Neural cell (in vitro differentiated cells): ENCODE results near the gene SGCD. TPM values are rescaled to one million over a fixed set of nuclear protein-coding genes. Genes with fewer than 3 reads are reported as not detected.

ENCODE experiments used
- H2AFZ ChIP-seq: fragments of 200-600, 300-800 bp; sonication (generic), shearing (Covaris generic); 2 replicates; pipeline ENCODE4 v1.6.0; 2014; ENCODE audit warnings: low read depth, mild to moderate bottlenecking, antibody characterized with exemption, low read length, moderate library complexity
- H3F3A ChIP-seq: fragments of 200-600 bp; shearing (Covaris generic); 2 replicates; pipeline ENCODE4 v1.6.1; 2016; ENCODE audit warnings: mild to moderate bottlenecking, moderate library complexity, mixed read lengths, antibody characterized with exemption, low read length; ENCODE audit not compliant: insufficient read depth, poor library complexity, severe bottlenecking
- H3K27ac ChIP-seq: fragments of 200-600, 300-800 bp; sonication (generic), shearing (Covaris generic); 2 replicates; pipeline ENCODE4 v1.5.1; 2014; ENCODE audit warnings: mild to moderate bottlenecking, low read length, moderate library complexity
- H3K27me3 ChIP-seq: fragments of 300-800, 200-600 bp; sonication (generic), shearing (Covaris generic); 2 replicates; pipeline ENCODE4 v1.6.0; 2014; ENCODE audit warnings: mild to moderate bottlenecking, low read depth, low read length, moderate library complexity; ENCODE audit not compliant: insufficient read depth
- H3K36me3 ChIP-seq: fragments of 300-800, 200-600 bp; sonication (generic), shearing (Covaris generic); 2 replicates; pipeline ENCODE4 v1.5.1; 2014; ENCODE audit warnings: mild to moderate bottlenecking, antibody characterized with exemption, low read length, moderate library complexity; ENCODE audit not compliant: insufficient read depth
- H3K4me2 ChIP-seq: fragments of 300-800, 200-600 bp; sonication (generic), shearing (Covaris generic); 2 replicates; pipeline ENCODE4 v1.6.0; 2014; ENCODE audit warnings: mild to moderate bottlenecking, low read length
- H3K4me3 ChIP-seq: fragments of 300-800, 200-600 bp; sonication (generic), shearing (Covaris generic); 2 replicates; pipeline ENCODE4 v1.5.1; 2014; ENCODE audit warnings: mild to moderate bottlenecking, low read length, moderate library complexity
- H3K79me2 ChIP-seq: fragments of 200-600 bp; shearing (Covaris generic); replicated peaks from 2 replicates; pipeline ENCODE4 v1.6.0; 2014; ENCODE audit warnings: mild to moderate bottlenecking, low read length, moderate library complexity; ENCODE audit not compliant: insufficient read depth
- H3K9ac ChIP-seq: fragments of 300-800, 200-600 bp; sonication (generic), shearing (Covaris generic); 2 replicates; pipeline ENCODE4 v1.6.1; 2016; ENCODE audit warnings: mild to moderate bottlenecking, low read length, mixed read lengths
- H3K9me2 ChIP-seq: fragments of 200-600 bp; shearing (Covaris generic); 2 replicates; pipeline ENCODE4 v1.6.1; 2016; ENCODE audit warnings: mild to moderate bottlenecking, low read length, mixed read lengths; ENCODE audit not compliant: insufficient read depth
- H3K9me3 ChIP-seq: fragments of 200-600, 300-800 bp; sonication (generic), shearing (Covaris generic); 2 replicates; pipeline ENCODE4 v1.6.1; 2016; ENCODE audit warnings: mild to moderate bottlenecking, mixed run types, low read length, moderate library complexity, mixed read lengths
- H4K20me1 ChIP-seq: fragments of 200-600 bp; shearing (Covaris generic); 2 replicates; pipeline ENCODE4 v1.6.1; 2016; ENCODE audit warnings: mild to moderate bottlenecking, mixed run types; ENCODE audit not compliant: insufficient read depth
- EP300 ChIP-seq: fragments of 450-650 bp; conservative IDR thresholded peaks from 2 replicates; pipeline ENCODE4 v1.6.1; 2014; ENCODE audit warnings: antibody characterized with exemption, mild to moderate bottlenecking, moderate library complexity; ENCODE audit not compliant: poor library complexity, severe bottlenecking
- EZH2 ChIP-seq: fragments of 200-600, 300-800 bp; shearing (Covaris generic), sonication (generic); IDR thresholded peaks from 2 replicates; pipeline ENCODE4 v1.6.1; 2014; ENCODE audit warnings: antibody characterized with exemption, low read length, borderline replicate concordance, mild to moderate bottlenecking; ENCODE audit not compliant: insufficient read depth, poor library complexity, severe bottlenecking
- MXI1 ChIP-seq: fragments of 450-650 bp; conservative IDR thresholded peaks from 2 replicates; pipeline ENCODE4 v1.6.1; 2014; ENCODE audit warnings: antibody characterized with exemption, mild to moderate bottlenecking; ENCODE audit not compliant: poor library complexity, severe bottlenecking
- POLR2AphosphoS5 ChIP-seq: IDR thresholded peaks from 2 replicates; pipeline ENCODE4 v1.6.1; 2012
- RAD21 ChIP-seq: fragments of 450-650 bp; conservative IDR thresholded peaks from 2 replicates; pipeline ENCODE4 v1.6.1; 2014; ENCODE audit warnings: antibody characterized with exemption, mild to moderate bottlenecking, moderate library complexity
- SMC3 ChIP-seq: fragments of 450-650 bp; conservative IDR thresholded peaks from 2 replicates; pipeline ENCODE4 v1.6.1; 2014; ENCODE audit warnings: antibody characterized with exemption, mild to moderate bottlenecking, moderate library complexity; ENCODE audit not compliant: poor library complexity
- TAF1 ChIP-seq: IDR thresholded peaks from 2 replicates; pipeline ENCODE4 v1.6.1; 2012; ENCODE audit warnings: low read depth
- polyA plus RNA-seq: library from polyadenylated mRNA; depleted of rRNA; stranded (reverse); fragments of >200 nt; gene quantifications from 2 replicates; pipeline ENCODE4 v1.2.3, GENCODE V29; 2014
- TF ChIP-seq, protein P1 (sequence below): IDR thresholded peaks from 2 replicates; pipeline ENCODE4 v1.6.1; 2012; ENCODE audit warnings: borderline replicate concordance
- TF ChIP-seq, protein P2 (sequence below): fragments of 450-650 bp; IDR thresholded peaks from 2 replicates; pipeline ENCODE4 v1.5.1; 2014; ENCODE audit warnings: antibody characterized with exemption, mild to moderate bottlenecking, moderate library complexity; ENCODE audit not compliant: poor library complexity, severe bottlenecking

The SGCD gene
- polyA plus RNA-seq, 1 donor from 2014 or later = 3.4 TPM

DNA sequence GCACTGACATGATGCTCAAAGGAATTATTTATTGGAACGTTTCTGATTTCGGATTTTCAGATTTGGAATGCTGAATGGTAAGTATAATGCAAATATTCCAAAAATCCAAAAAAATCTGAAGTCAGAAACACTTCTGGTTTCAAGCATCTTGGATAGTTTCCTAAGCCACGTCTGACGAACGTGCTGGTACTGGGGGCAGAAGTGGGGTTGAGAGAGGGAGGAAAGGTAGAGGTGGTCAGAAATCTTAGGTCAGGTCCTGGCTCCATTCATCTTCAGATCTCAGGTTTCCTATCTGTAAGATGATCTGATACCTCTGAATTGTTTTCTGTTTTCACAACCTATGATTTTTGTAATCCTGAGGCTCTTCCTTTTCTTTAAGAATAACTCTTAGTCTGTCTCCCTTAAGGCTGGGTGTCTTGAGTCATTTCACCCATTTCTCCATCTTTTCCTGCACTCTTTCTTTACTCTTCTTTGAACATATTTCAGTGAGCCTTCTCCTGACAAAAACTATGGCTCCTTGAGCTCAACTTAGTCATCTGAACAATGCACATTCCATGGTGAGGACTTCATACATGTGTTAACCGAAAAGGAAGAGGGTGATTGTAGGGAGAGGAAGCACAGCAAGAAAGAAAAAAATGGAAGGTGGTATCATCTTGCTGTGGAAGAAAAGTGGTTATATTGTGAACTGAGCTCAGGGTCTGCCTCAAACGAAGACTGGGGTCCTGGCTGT lies 3.3 kb downstream of the SGCD start:
- Histone ChIP-seq H3K79me2 (no peaks in the 10 kb centered on the region), H3F3A (no peaks in the 10 kb centered on the region), H3K4me3 (no peak overlapping the region), H4K20me1 (no peaks in the 10 kb centered on the region), H3K9me3 (no peaks in the 10 kb centered on the region), H3K27ac (no peak overlapping the region), H3K9ac (no peak overlapping the region), H3K27me3 (no peaks in the 10 kb centered on the region), H3K36me3 (no peaks in the 10 kb centered on the region), H3K9me2 (no peaks in the 10 kb centered on the region), H2AFZ (no peak overlapping the region), H3K4me2 (no peak overlapping the region)
- TF ChIP-seq EZH2 = no peak
- no peak for TF ChIP-seq RAD21
- no peak for TF ChIP-seq SMC3
- TF ChIP-seq, protein P1, sequence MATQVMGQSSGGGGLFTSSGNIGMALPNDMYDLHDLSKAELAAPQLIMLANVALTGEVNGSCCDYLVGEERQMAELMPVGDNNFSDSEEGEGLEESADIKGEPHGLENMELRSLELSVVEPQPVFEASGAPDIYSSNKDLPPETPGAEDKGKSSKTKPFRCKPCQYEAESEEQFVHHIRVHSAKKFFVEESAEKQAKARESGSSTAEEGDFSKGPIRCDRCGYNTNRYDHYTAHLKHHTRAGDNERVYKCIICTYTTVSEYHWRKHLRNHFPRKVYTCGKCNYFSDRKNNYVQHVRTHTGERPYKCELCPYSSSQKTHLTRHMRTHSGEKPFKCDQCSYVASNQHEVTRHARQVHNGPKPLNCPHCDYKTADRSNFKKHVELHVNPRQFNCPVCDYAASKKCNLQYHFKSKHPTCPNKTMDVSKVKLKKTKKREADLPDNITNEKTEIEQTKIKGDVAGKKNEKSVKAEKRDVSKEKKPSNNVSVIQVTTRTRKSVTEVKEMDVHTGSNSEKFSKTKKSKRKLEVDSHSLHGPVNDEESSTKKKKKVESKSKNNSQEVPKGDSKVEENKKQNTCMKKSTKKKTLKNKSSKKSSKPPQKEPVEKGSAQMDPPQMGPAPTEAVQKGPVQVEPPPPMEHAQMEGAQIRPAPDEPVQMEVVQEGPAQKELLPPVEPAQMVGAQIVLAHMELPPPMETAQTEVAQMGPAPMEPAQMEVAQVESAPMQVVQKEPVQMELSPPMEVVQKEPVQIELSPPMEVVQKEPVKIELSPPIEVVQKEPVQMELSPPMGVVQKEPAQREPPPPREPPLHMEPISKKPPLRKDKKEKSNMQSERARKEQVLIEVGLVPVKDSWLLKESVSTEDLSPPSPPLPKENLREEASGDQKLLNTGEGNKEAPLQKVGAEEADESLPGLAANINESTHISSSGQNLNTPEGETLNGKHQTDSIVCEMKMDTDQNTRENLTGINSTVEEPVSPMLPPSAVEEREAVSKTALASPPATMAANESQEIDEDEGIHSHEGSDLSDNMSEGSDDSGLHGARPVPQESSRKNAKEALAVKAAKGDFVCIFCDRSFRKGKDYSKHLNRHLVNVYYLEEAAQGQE = no peak
- TF ChIP-seq, protein P2, sequence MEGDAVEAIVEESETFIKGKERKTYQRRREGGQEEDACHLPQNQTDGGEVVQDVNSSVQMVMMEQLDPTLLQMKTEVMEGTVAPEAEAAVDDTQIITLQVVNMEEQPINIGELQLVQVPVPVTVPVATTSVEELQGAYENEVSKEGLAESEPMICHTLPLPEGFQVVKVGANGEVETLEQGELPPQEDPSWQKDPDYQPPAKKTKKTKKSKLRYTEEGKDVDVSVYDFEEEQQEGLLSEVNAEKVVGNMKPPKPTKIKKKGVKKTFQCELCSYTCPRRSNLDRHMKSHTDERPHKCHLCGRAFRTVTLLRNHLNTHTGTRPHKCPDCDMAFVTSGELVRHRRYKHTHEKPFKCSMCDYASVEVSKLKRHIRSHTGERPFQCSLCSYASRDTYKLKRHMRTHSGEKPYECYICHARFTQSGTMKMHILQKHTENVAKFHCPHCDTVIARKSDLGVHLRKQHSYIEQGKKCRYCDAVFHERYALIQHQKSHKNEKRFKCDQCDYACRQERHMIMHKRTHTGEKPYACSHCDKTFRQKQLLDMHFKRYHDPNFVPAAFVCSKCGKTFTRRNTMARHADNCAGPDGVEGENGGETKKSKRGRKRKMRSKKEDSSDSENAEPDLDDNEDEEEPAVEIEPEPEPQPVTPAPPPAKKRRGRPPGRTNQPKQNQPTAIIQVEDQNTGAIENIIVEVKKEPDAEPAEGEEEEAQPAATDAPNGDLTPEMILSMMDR = no peak
- TF ChIP-seq MXI1 = no peak
- no peak for TF ChIP-seq TAF1
- no peak for TF ChIP-seq POLR2AphosphoS5
- TF ChIP-seq EP300 = no peak

DNA sequence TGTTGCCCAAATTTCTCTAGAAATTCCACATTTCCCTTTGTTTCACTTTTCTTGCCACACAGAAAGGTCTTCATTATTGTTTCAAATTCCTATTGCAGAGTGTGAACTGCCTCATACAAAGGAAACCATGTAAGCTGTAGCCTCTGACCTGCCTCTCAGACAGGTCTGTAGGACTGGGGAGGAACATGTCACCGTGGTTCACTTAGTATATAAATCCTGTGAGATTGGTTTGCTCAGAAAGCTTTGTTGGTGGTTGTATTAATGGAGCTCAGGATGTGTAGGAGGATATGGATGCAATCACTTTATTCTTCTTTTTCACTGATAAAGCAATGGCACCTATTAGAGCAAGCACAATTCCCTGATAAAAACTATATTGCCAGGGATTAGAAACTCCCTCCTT lies 4.2 kb downstream of the SGCD start:
- TF ChIP-seq RAD21 = no peak
- no peak for TF ChIP-seq POLR2AphosphoS5
- TF ChIP-seq, protein P2 = no peak
- TF ChIP-seq SMC3 = no peak
- TF ChIP-seq MXI1 = no peak
- TF ChIP-seq TAF1 = no peak
- no peak for TF ChIP-seq EZH2
- TF ChIP-seq, protein P1 = no peak
- TF ChIP-seq EP300 = no peak
- no peaks in the 10 kb centered on the region for H4K20me1 ChIP-seq
- H3K27ac ChIP-seq = no peak overlapping the region
- no peaks in the 10 kb centered on the region for H3K9me3 ChIP-seq
- no peak overlapping the region for H3K4me3 ChIP-seq
- H3K36me3 ChIP-seq = no peaks in the 10 kb centered on the region
- H2AFZ ChIP-seq = no peak overlapping the region
- no peaks in the 10 kb centered on the region for H3K79me2 ChIP-seq
- H3K9ac ChIP-seq = no peak overlapping the region
- H3F3A ChIP-seq = no peaks in the 10 kb centered on the region
- no peak overlapping the region for H3K4me2 ChIP-seq
- H3K27me3 ChIP-seq = no peaks in the 10 kb centered on the region
- no peaks in the 10 kb centered on the region for H3K9me2 ChIP-seq
